Ascending aorta (tissue), 2 donors: ENCODE data around the gene C4orf50. TPM values are rescaled to one million over a fixed set of nuclear protein-coding genes. Genes with fewer than 3 reads are reported as not detected.

ENCODE experiments used
- DNase-seq, 2 donors: peaks; one replicate each; pipeline ENCODE4 v3.0.0-alpha.2; 2019; ENCODE audit warnings: low spot score in 2 of 2
- H3K27ac ChIP-seq, 2 donors: fragments of 200-600 bp; sonication (generic); one replicate each; pipeline ENCODE4 v1.5.1; 2016 to 2017; ENCODE audit warnings: mild to moderate bottlenecking in 1 of 2
- H3K27me3 ChIP-seq: fragments of 200-600 bp; sonication (generic); one replicate; pipeline ENCODE4 v1.5.1; 2017
- H3K36me3 ChIP-seq, 2 donors: fragments of 200-600 bp; sonication (generic); one replicate each; pipeline ENCODE4 v1.5.1; 2016
- H3K4me1 ChIP-seq, 2 donors: fragments of 200-600 bp; sonication (generic); one replicate each; pipeline ENCODE4 v1.5.1; 2016 to 2017; ENCODE audit warnings: mild to moderate bottlenecking in 1 of 2
- H3K4me3 ChIP-seq, 2 donors: fragments of 200-600 bp; sonication (generic); one replicate each; pipeline ENCODE4 v1.5.1; 2016 to 2017; ENCODE audit warnings: mild to moderate bottlenecking in 1 of 2
- H3K9me3 ChIP-seq, 2 donors: fragments of 200-600 bp; sonication (generic); one replicate each; pipeline ENCODE4 v1.5.1; 2016
- CTCF ChIP-seq, 3 experiments: fragments of 200-600 bp in 2 of 3; fragments of 450-650 bp in 1 of 3; sonication (generic) in 2 of 3; IDR thresholded peaks; one replicate each; pipeline ENCODE4 v1.5.1; 2016 to 2019; ENCODE audit warnings: antibody characterized with exemption in 3 of 3, mild to moderate bottlenecking in 1 of 3, moderate library complexity in 1 of 3
- intact Hi-C: fragments of 100-400 bp; cut with DNase I; formaldehyde crosslinking; loops from one replicate; pipeline ENCODE4 v1.15.1; 2023
- total RNA-seq: library from RNA; depleted of rRNA; stranded (reverse); fragments of >200 nt; gene quantifications from one replicate; pipeline ENCODE4 v1.1.0, GENCODE V29; 2016

Gene C4orf50
- total RNA-seq, 1 donor from 2014 or later = not detected

GRCh38 chr4:6047130-6047673 lies 29.0 kb upstream of the C4orf50 start:
- no peaks in the 10 kb centered on the region for H3K9me3 ChIP-seq
- no peak overlapping the region for H3K4me3 ChIP-seq
- DNase-seq = no peak
- intact Hi-C loops = no loop called here
- H3K4me1 ChIP-seq = no peaks in the 10 kb centered on the region
- TF ChIP-seq CTCF (IDR thresholded peaks at IDR 0.05) = no peak
- H3K36me3 ChIP-seq = no peaks in the 10 kb centered on the region
- no peak overlapping the region for H3K27ac ChIP-seq
- no peaks in the 10 kb centered on the region for H3K27me3 ChIP-seq

GRCh38 chr4:6046526-6047129 lies 28.4 kb upstream of the C4orf50 start:
- Histone ChIP-seq H3K27ac (no peak overlapping the region), H3K4me1 (no peaks in the 10 kb centered on the region), H3K4me3 (no peak overlapping the region), H3K9me3 (no peaks in the 10 kb centered on the region), H3K36me3 (no peaks in the 10 kb centered on the region), H3K27me3 (no peaks in the 10 kb centered on the region)
- no peak for TF ChIP-seq CTCF (IDR thresholded peaks at IDR 0.05)
- intact Hi-C loops = no loop called here
- DNase-seq = no peak

GRCh38 chr4:6044805-6045204 lies 26.6 kb upstream of the C4orf50 start:
- H3K27me3 ChIP-seq = no peaks in the 10 kb centered on the region
- H3K4me3 ChIP-seq = no peak overlapping the region
- no peaks in the 10 kb centered on the region for H3K36me3 ChIP-seq
- DNase-seq = no peak
- intact Hi-C loops = no loop called here
- TF ChIP-seq CTCF (IDR thresholded peaks at IDR 0.05) = no peak
- no peaks in the 10 kb centered on the region for H3K4me1 ChIP-seq
- no peaks in the 10 kb centered on the region for H3K9me3 ChIP-seq
- H3K27ac ChIP-seq = no peak overlapping the region

GRCh38 chr4:6044276-6044675 lies 26.0 kb upstream of the C4orf50 start:
- Histone ChIP-seq H3K9me3 (no peaks in the 10 kb centered on the region), H3K27ac (no peak overlapping the region), H3K27me3 (no peaks in the 10 kb centered on the region), H3K4me1 (no peaks in the 10 kb centered on the region), H3K36me3 (no peaks in the 10 kb centered on the region), H3K4me3 (no peak overlapping the region)
- no peak for DNase-seq
- intact Hi-C loops = no loop called here
- TF ChIP-seq CTCF (IDR thresholded peaks at IDR 0.05) = no peak

GRCh38 chr4:6043843-6044242 lies 25.6 kb upstream of the C4orf50 start:
- no peak overlapping the region for H3K4me3 ChIP-seq
- no peaks in the 10 kb centered on the region for H3K9me3 ChIP-seq
- no peaks in the 10 kb centered on the region for H3K36me3 ChIP-seq
- no peaks in the 10 kb centered on the region for H3K4me1 ChIP-seq
- TF ChIP-seq CTCF (IDR thresholded peaks at IDR 0.05) = no peak
- intact Hi-C loops = no loop called here
- H3K27me3 ChIP-seq = no peaks in the 10 kb centered on the region
- H3K27ac ChIP-seq = no peak overlapping the region
- no peak for DNase-seq

GRCh38 chr4:6043188-6043587 lies 25.0 kb upstream of the C4orf50 start:
- H3K27ac ChIP-seq = no peak overlapping the region
- no peak overlapping the region for H3K4me3 ChIP-seq
- no peaks in the 10 kb centered on the region for H3K27me3 ChIP-seq
- H3K4me1 ChIP-seq = no peaks in the 10 kb centered on the region
- DNase-seq = no peak
- no peaks in the 10 kb centered on the region for H3K9me3 ChIP-seq
- no peak for TF ChIP-seq CTCF (IDR thresholded peaks at IDR 0.05)
- H3K36me3 ChIP-seq = no peaks in the 10 kb centered on the region
- intact Hi-C loops = no loop called here
